Lung (tissue), 4 donors: ENCODE measurements around the gene PDZK1. TPM values are rescaled to one million over a fixed set of nuclear protein-coding genes. Genes with fewer than 3 reads are reported as not detected.

Experiments used
- polyA plus RNA-seq, 2 donors: library from polyadenylated mRNA; stranded (reverse); fragments of 200-250 nt; gene quantifications; one replicate each; pipeline ENCODE4 v1.2.1, GENCODE V29; 2013
- total RNA-seq, 2 donors: library from RNA; depleted of rRNA in 1 of 2; stranded (reverse); fragments of >200 nt in 1 of 2; gene quantifications; one replicate each; pipeline ENCODE4 v1.2.1, GENCODE V29; 2014 to 2021
- donor health status: Bipolar disorder and iron deficiency.
- donor health status: healthy.
- donor health status: DM: yes; HTN: yes; CAD: no.

The PDZK1 gene
- total and polyA plus RNA-seq, 4 donors: 0.14 to 0.57 (median 0.26) TPM

Other genes with a start within 250 kb of the PDZK1 start
- 10 to 100 TPM; 16.7 to 31.1 TPM for gene GPR89A, start 99.4 kb downstream of the PDZK1 start, total RNA-seq
- 10 to 100 TPM; 11.0 to 11.7 TPM for gene GPR89A, start 99.4 kb downstream of the PDZK1 start, polyA plus RNA-seq
- under 1 TPM; 0.21 to 0.63 TPM for gene CD160, start 12.1 kb upstream of the PDZK1 start, total RNA-seq
- under 1 TPM; 0.41 to 0.62 TPM for gene CD160, start 12.1 kb upstream of the PDZK1 start, polyA plus RNA-seq
- gene RNF115, start 116.7 kb upstream of the PDZK1 start, total RNA-seq: 10 to 100 TPM; 14.7 to 21.6 TPM
- 1 to 10 TPM; 4.4 to 8.3 TPM for gene RNF115, start 116.7 kb upstream of the PDZK1 start, polyA plus RNA-seq
- 10 to 100 TPM; 25.0 to 26.3 TPM for gene POLR3C, start 116.8 kb upstream of the PDZK1 start, total RNA-seq
- 10 to 100 TPM; 14.1 to 17.2 TPM for gene POLR3C, start 116.8 kb upstream of the PDZK1 start, polyA plus RNA-seq
- 1 to 10 TPM; 3.9 to 6.2 TPM for gene NUDT17, start 138.3 kb upstream of the PDZK1 start, total RNA-seq
- gene NUDT17, start 138.3 kb upstream of the PDZK1 start, polyA plus RNA-seq: 1 to 10 TPM; 1.6 to 3.1 TPM
- 10 to 100 TPM; 23.5 to 54.9 TPM for gene PIAS3, start 151.7 kb upstream of the PDZK1 start, total RNA-seq
- 10 to 100 TPM; 26.4 to 32.1 TPM for gene PIAS3, start 151.7 kb upstream of the PDZK1 start, polyA plus RNA-seq
- 1 to 10 TPM; 3.4 to 3.7 TPM for gene ANKRD35, start 178.5 kb upstream of the PDZK1 start, total RNA-seq
- 1 to 10 TPM; 2.0 to 2.1 TPM for gene ANKRD35, start 178.5 kb upstream of the PDZK1 start, polyA plus RNA-seq
- 10 to 100 TPM in 1 of 2 donors, 1 to 10 TPM in 1; 5.2 to 23.3 TPM for gene ITGA10, start 202.7 kb upstream of the PDZK1 start, total RNA-seq
- 10 to 100 TPM in 1 of 2 donors, 1 to 10 TPM in 1; 6.7 to 15.7 TPM for gene ITGA10, start 202.7 kb upstream of the PDZK1 start, polyA plus RNA-seq
- 10 to 100 TPM; 24.6 to 28.6 TPM for gene PEX11B, start 211.3 kb upstream of the PDZK1 start, total RNA-seq
- 10 to 100 TPM; 25.0 to 29.6 TPM for gene PEX11B, start 211.3 kb upstream of the PDZK1 start, polyA plus RNA-seq
- 100 to 1,000 TPM; 106 to 128 TPM for gene RBM8A, start 220.1 kb upstream of the PDZK1 start, total RNA-seq
- 100 to 1,000 TPM; 121 to 152 TPM for gene RBM8A, start 220.1 kb upstream of the PDZK1 start, polyA plus RNA-seq